ENCODE results near the gene ZBTB7A.

- TF ChIP-seq REST (IDR thresholded peaks at IDR 0.05) (no peak), ZFP36 (IDR thresholded peaks at IDR 0.05; ENCODE audit: borderline replicate concordance, partially characterized antibody) (no peak), POLR2A (IDR thresholded peaks at IDR 0.05; ENCODE audit: low read length) (no peak), ZNF302 (CRISPR knock-in tag; IDR thresholded peaks at IDR 0.05) (no peak), CTCF (IDR thresholded peaks at IDR 0.05) (no peak), MAX (IDR thresholded peaks at IDR 0.05) (no peak)
These were observed 27.6 kb upstream of the ZBTB7A start for GRCh38 chr19:4094291-4094690.

Data from A549 (cell line).